CD4-positive, alpha-beta T cell treated with Interleukin-6 for 4 hours (primary cell): Measurements from ENCODE around the gene TMPRSS11B.
"Not testable (repeated sequence)": the region's sequence is repeated elsewhere in the genome, so short reads cannot be mapped to it uniquely, and the experiment has no call there.

Experiments
- DNase-seq: peaks from one replicate; pipeline ENCODE4 v3.0.0-alpha.2; 2020; ENCODE audit warnings: mixed read lengths

The TMPRSS11B gene

GRCh38 chr4:68218044-68218443, 27.4 kb downstream of the TMPRSS11B start:
- DNase-seq: no peak

- no peak for DNase-seq
These were observed 29.0 kb downstream of the TMPRSS11B start for GRCh38 chr4:68216501-68216900.

- no peak for DNase-seq
These were observed 36.5 kb downstream of the TMPRSS11B start for GRCh38 chr4:68209003-68209402.

- DNase-seq: not testable (repeated sequence)
These were observed 51.2 kb downstream of the TMPRSS11B start for GRCh38 chr4:68194305-68194704.

GRCh38 chr4:68193194-68193593, 52.3 kb downstream of the TMPRSS11B start:
- no peak for DNase-seq

GRCh38 chr4:68187145-68187544, 58.3 kb downstream of the TMPRSS11B start:
- DNase-seq: no peak

- no peak for DNase-seq
These were observed 60.6 kb downstream of the TMPRSS11B start for GRCh38 chr4:68184923-68185322.

GRCh38 chr4:68183417-68183816, 62.1 kb downstream of the TMPRSS11B start:
- DNase-seq: no peak

- no peak for DNase-seq
These were observed 63.1 kb downstream of the TMPRSS11B start for GRCh38 chr4:68182382-68182820.

GRCh38 chr4:68180849-68181526, 64.5 kb downstream of the TMPRSS11B start:
- DNase-seq: no peak

- DNase-seq: no peak
These were observed 68.6 kb downstream of the TMPRSS11B start for GRCh38 chr4:68176904-68177303.
